ENCODE measurements around the gene GNG12. TPM values are rescaled to one million over a fixed set of nuclear protein-coding genes. Genes with fewer than 3 reads are reported as not detected.

GNG12 gene
- total RNA-seq, 1 experiment from 2014 or later = 12.5 TPM

- H3K4me1 ChIP-seq = peaks cover 39% of the 10 kb centered on the region
- H3K9me3 ChIP-seq = no peaks in the 10 kb centered on the region
- no peak for TF ChIP-seq CTCF (IDR thresholded peaks at IDR 0.05; ENCODE audit: insufficient read depth in 1 of 2, low read depth in 1 of 2, low read length in 1 of 2, severe bottlenecking in 1 of 2, unreplicated experiment in 1 of 2)
- intact Hi-C loops (cut with micrococcal nuclease; ENCODE audit: unreplicated experiment) = no loop called here
- no peaks in the 10 kb centered on the region for H3K27me3 ChIP-seq (replicated peaks; ENCODE audit: control insufficient read depth, insufficient read depth, low read length)
- no peaks in the 10 kb centered on the region; the same call in 1 of the 2 replicates for H3K36me3 ChIP-seq (ENCODE audit: control insufficient read depth, insufficient read depth, low read length)
- H3K27me3 Mint-ChIP-seq (ENCODE audit: insufficient read depth, unreplicated experiment) = no peaks in the 10 kb centered on the region
- H3K36me3 Mint-ChIP-seq (ENCODE audit: insufficient read depth, unreplicated experiment) = peaks cover 19% of the 10 kb centered on the region
- BruUV-seq (replicated peaks) = no TSS peak
- no peaks in the 10 kb centered on the region for H3K9me3 Mint-ChIP-seq (ENCODE audit: unreplicated experiment)
- POLR2A ChIA-PET = no interaction called here
- no peak for DNase-seq
- H3K27ac Mint-ChIP-seq (ENCODE audit: unreplicated experiment) = peak overlapping the region; percentile 72
- CTCF ChIA-PET = interaction anchor here (1.3 kb wide), 1 partner anchor 222 kb away, joined by 3 read pairs; no protein-coding TSS in a partner anchor
- no peak overlapping the region for H3K4me3 Mint-ChIP-seq (ENCODE audit: unreplicated experiment)
- no peak overlapping the region for H3K4me3 ChIP-seq (ENCODE audit: low read depth, low read length)
- H3K4me1 Mint-ChIP-seq (ENCODE audit: low read depth, unreplicated experiment) = peaks cover 25% of the 10 kb centered on the region
Measured at GRCh38 chr1:67753776-67754525, 79.3 kb downstream of the GNG12 start.

GRCh38 chr1:67752306-67752705 lies 81.0 kb downstream of the GNG12 start:
- Histone ChIP-seq H3K9me3 (no peaks in the 10 kb centered on the region), H3K36me3 (ENCODE audit: control insufficient read depth, insufficient read depth, low read length) (no peaks in the 10 kb centered on the region; the same call in 1 of the 2 replicates), H3K27me3 (replicated peaks; ENCODE audit: control insufficient read depth, insufficient read depth, low read length) (no peaks in the 10 kb centered on the region), H3K4me3 (ENCODE audit: low read depth, low read length) (no peak overlapping the region), H3K4me1 (peaks cover 44% of the 10 kb centered on the region)
- POLR2A ChIA-PET = interaction anchor here (0.9 kb wide), 1 partner anchor 67 kb away, joined by 3 read pairs; the partner anchor contains the start of gene GADD45A
- Mint-ChIP-seq H3K36me3 (ENCODE audit: insufficient read depth, unreplicated experiment) (peaks cover 23% of the 10 kb centered on the region), H3K4me1 (ENCODE audit: low read depth, unreplicated experiment) (peaks cover 38% of the 10 kb centered on the region), H3K9me3 (ENCODE audit: unreplicated experiment) (no peaks in the 10 kb centered on the region), H3K27me3 (ENCODE audit: insufficient read depth, unreplicated experiment) (no peaks in the 10 kb centered on the region), H3K27ac (ENCODE audit: unreplicated experiment) (peak overlapping the region; percentile 59), H3K4me3 (ENCODE audit: unreplicated experiment) (no peak overlapping the region)
- DNase-seq = no peak
- no peak for TF ChIP-seq CTCF (IDR thresholded peaks at IDR 0.05; ENCODE audit: insufficient read depth in 1 of 2, low read depth in 1 of 2, low read length in 1 of 2, severe bottlenecking in 1 of 2, unreplicated experiment in 1 of 2)
- CTCF ChIA-PET = no interaction called here
- no TSS peak for BruUV-seq (replicated peaks)
- intact Hi-C loops (cut with micrococcal nuclease; ENCODE audit: unreplicated experiment) = no loop called here

GRCh38 chr1:67750691-67751054 lies 82.6 kb downstream of the GNG12 start:
- Histone ChIP-seq H3K4me1 (peaks cover 61% of the 10 kb centered on the region), H3K4me3 (ENCODE audit: low read depth, low read length) (no peak overlapping the region), H3K9me3 (no peaks in the 10 kb centered on the region), H3K36me3 (ENCODE audit: control insufficient read depth, insufficient read depth, low read length) (no peaks in the 10 kb centered on the region; the same call in 1 of the 2 replicates), H3K27me3 (replicated peaks; ENCODE audit: control insufficient read depth, insufficient read depth, low read length) (no peaks in the 10 kb centered on the region)
- no peaks in the 10 kb centered on the region for H3K27me3 Mint-ChIP-seq (ENCODE audit: insufficient read depth, unreplicated experiment)
- BruUV-seq (replicated peaks) = no TSS peak
- intact Hi-C loops (cut with micrococcal nuclease; ENCODE audit: unreplicated experiment) = no loop called here
- ChIA-PET POLR2A (no interaction called here), CTCF (interaction anchor here (1.6 kb wide), 1 partner anchor 9 kb away, joined by 6 read pairs; no protein-coding TSS in a partner anchor)
- peaks cover 23% of the 10 kb centered on the region for H3K36me3 Mint-ChIP-seq (ENCODE audit: insufficient read depth, unreplicated experiment)
- TF ChIP-seq CTCF (IDR thresholded peaks at IDR 0.05; ENCODE audit: insufficient read depth in 1 of 2, low read depth in 1 of 2, low read length in 1 of 2, severe bottlenecking in 1 of 2, unreplicated experiment in 1 of 2) = no peak
- H3K9me3 Mint-ChIP-seq (ENCODE audit: unreplicated experiment) = no peaks in the 10 kb centered on the region
- peak overlapping the region; percentile 69 for H3K4me3 Mint-ChIP-seq (ENCODE audit: unreplicated experiment)
- DNase-seq = no peak
- peaks cover 38% of the 10 kb centered on the region for H3K4me1 Mint-ChIP-seq (ENCODE audit: low read depth, unreplicated experiment)
- H3K27ac Mint-ChIP-seq (ENCODE audit: unreplicated experiment) = peak overlapping the region; percentile 69
